Breast epithelium (tissue), 4 donors: ENCODE data around the gene EPHB3. TPM values are rescaled to one million over a fixed set of nuclear protein-coding genes. Genes with fewer than 3 reads are reported as not detected.

Experiments
- DNase-seq, 2 donors: peaks; one replicate each; pipeline ENCODE4 v3.0.0-alpha.2; 2019; ENCODE audit warnings: low spot score in 2 of 2
- H3K27ac ChIP-seq, 2 donors: fragments of 200-600 bp; sonication (generic) in 1 of 2; one replicate each; pipeline ENCODE4 v1.5.1; 2016 to 2019; ENCODE audit warnings: mild to moderate bottlenecking in 1 of 2
- H3K27me3 ChIP-seq, 2 donors: fragments of 200-600 bp; sonication (generic) in 1 of 2; one replicate each; pipeline versions ENCODE4 v1.5.1 to v1.6.0; 2017 to 2019; ENCODE audit warnings: control low read depth in 1 of 2, mild to moderate bottlenecking in 1 of 2
- H3K36me3 ChIP-seq: fragments of 200-600 bp; one replicate; pipeline ENCODE4 v1.5.1; 2019
- H3K4me1 ChIP-seq, 2 donors: fragments of 200-600 bp; sonication (generic); one replicate each; pipeline ENCODE4 v1.5.1; 2016 to 2019; ENCODE audit warnings: control low read depth in 1 of 2
- H3K4me3 ChIP-seq, 3 donors: fragments of 200-600 bp; sonication (generic); 1 replicate in 2 of 3; 2 replicates in 1 of 3; pipeline ENCODE4 v1.5.1; 2016 to 2019; ENCODE audit warnings: mild to moderate bottlenecking in 3 of 3, moderate library complexity in 2 of 3
- H3K9me3 ChIP-seq, 2 donors: fragments of 200-600 bp; sonication (generic) in 1 of 2; one replicate each; pipeline ENCODE4 v1.5.1; 2016 to 2019; ENCODE audit warnings: control low read depth in 1 of 2
- POLR2A ChIP-seq: fragments of 450-650 bp; IDR thresholded peaks from one replicate; pipeline ENCODE4 v1.6.1; 2016; ENCODE audit warnings: antibody characterized with exemption, mild to moderate bottlenecking, moderate library complexity
- POLR2AphosphoS5 ChIP-seq, 3 donors: sonication (generic); formaldehyde crosslinking; IDR thresholded peaks; one replicate each; pipeline ENCODE4 v1.6.1; 2017; ENCODE audit warnings: antibody characterized with exemption in 3 of 3
- intact Hi-C: fragments of 100-400 bp; cut with DNase I; formaldehyde crosslinking; loops from one replicate; pipeline ENCODE4 v1.15.1; 2023; ENCODE audit warnings: low total_unique reads
- total RNA-seq, 3 donors: library from RNA; depleted of rRNA; stranded (reverse); fragments of >200 nt; gene quantifications; one replicate each; pipeline ENCODE4 v1.1.0, GENCODE V29; 2016
- TF ChIP-seq, protein P1 (sequence below), 3 donors: fragments of 450-650 bp; IDR thresholded peaks; one replicate each; pipeline ENCODE4 v1.5.1; 2016 to 2017; ENCODE audit warnings: antibody characterized with exemption in 3 of 3, mild to moderate bottlenecking in 3 of 3, moderate library complexity in 3 of 3

Gene EPHB3
- total RNA-seq, 3 donors from 2014 or later: 0.32 to 25.3 (median 7.9) TPM

DNA sequence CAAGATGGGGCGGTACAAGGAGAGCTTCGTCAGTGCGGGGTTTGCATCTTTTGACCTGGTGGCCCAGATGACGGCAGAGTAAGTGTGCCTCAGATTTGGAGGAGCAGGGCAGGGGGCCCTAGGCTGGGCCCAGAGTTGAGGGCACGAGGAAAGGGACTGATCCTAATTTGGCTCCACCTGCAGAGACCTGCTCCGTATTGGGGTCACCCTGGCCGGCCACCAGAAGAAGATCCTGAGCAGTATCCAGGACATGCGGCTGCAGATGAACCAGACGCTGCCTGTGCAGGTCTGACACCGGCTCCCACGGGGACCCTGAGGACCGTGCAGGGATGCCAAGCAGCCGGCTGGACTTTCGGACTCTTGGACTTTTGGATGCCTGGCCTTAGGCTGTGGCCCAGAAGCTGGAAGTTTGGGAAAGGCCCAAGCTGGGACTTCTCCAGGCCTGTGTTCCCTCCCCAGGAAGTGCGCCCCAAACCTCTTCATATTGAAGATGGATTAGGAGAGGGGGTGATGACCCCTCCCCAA lies 19.8 kb downstream of the EPHB3 start:
- no peak overlapping the region for H3K4me3 ChIP-seq
- H3K36me3 ChIP-seq: no peaks in the 10 kb centered on the region
- intact Hi-C loops: no loop called here
- no peaks in the 10 kb centered on the region for H3K27me3 ChIP-seq
- H3K27ac ChIP-seq: peak overlapping the region; percentile 21 to 89
- H3K4me1 ChIP-seq: peaks cover 5 to 27% of the 10 kb centered on the region in 2 donors
- TF ChIP-seq, protein P1, sequence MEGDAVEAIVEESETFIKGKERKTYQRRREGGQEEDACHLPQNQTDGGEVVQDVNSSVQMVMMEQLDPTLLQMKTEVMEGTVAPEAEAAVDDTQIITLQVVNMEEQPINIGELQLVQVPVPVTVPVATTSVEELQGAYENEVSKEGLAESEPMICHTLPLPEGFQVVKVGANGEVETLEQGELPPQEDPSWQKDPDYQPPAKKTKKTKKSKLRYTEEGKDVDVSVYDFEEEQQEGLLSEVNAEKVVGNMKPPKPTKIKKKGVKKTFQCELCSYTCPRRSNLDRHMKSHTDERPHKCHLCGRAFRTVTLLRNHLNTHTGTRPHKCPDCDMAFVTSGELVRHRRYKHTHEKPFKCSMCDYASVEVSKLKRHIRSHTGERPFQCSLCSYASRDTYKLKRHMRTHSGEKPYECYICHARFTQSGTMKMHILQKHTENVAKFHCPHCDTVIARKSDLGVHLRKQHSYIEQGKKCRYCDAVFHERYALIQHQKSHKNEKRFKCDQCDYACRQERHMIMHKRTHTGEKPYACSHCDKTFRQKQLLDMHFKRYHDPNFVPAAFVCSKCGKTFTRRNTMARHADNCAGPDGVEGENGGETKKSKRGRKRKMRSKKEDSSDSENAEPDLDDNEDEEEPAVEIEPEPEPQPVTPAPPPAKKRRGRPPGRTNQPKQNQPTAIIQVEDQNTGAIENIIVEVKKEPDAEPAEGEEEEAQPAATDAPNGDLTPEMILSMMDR (IDR thresholded peaks at IDR 0.05): no peak
- TF ChIP-seq POLR2A (no peak), POLR2AphosphoS5 (IDR thresholded peaks at IDR 0.05) (no peak)
- no peaks in the 10 kb centered on the region for H3K9me3 ChIP-seq
- DNase-seq: no peak

- Histone ChIP-seq H3K4me3 (peak overlapping the region; percentile 51 to 70 (median 57)), H3K27me3 (no peaks in the 10 kb centered on the region), H3K9me3 (no peaks in the 10 kb centered on the region), H3K4me1 (peaks cover 5 to 22% of the 10 kb centered on the region in 2 donors), H3K36me3 (no peaks in the 10 kb centered on the region), H3K27ac (peak overlapping the region; percentile 72 to 88)
- TF ChIP-seq, protein P1 (IDR thresholded peaks at IDR 0.05): no peak
- TF ChIP-seq POLR2A: no peak
- TF ChIP-seq POLR2AphosphoS5 (IDR thresholded peaks at IDR 0.05): no peak
- intact Hi-C loops: no loop called here
- no peak for DNase-seq
Observed at GRCh38 chr3:184582646-184583577, 21.3 kb downstream of the EPHB3 start.

GRCh38 chr3:184583578-184584451 lies 22.2 kb downstream of the EPHB3 start:
- Histone ChIP-seq H3K36me3 (no peaks in the 10 kb centered on the region), H3K4me3 (peak overlapping the region; percentile 51 to 70 (median 57)), H3K4me1 (peaks cover 5 to 15% of the 10 kb centered on the region in 2 donors), H3K27me3 (no peaks in the 10 kb centered on the region), H3K9me3 (no peaks in the 10 kb centered on the region), H3K27ac (peak overlapping the region; percentile 72 to 88)
- intact Hi-C loops: no loop called here
- TF ChIP-seq POLR2A: no peak
- TF ChIP-seq POLR2AphosphoS5 (IDR thresholded peaks at IDR 0.05): no peak
- TF ChIP-seq, protein P1 (IDR thresholded peaks at IDR 0.05): no peak
- DNase-seq: no peak

GRCh38 chr3:184584464-184584891 lies 22.9 kb downstream of the EPHB3 start:
- peak overlapping the region; percentile 72 to 88 for H3K27ac ChIP-seq
- no peak for TF ChIP-seq POLR2A
- TF ChIP-seq, protein P1 (IDR thresholded peaks at IDR 0.05): no peak
- no peak for TF ChIP-seq POLR2AphosphoS5 (IDR thresholded peaks at IDR 0.05)
- intact Hi-C loops: no loop called here

More at GRCh38 chr3:184584464-184584891, 22.9 kb downstream of the EPHB3 start:
- DNase-seq: no peak
- Histone ChIP-seq H3K4me1 (peaks cover 5 to 15% of the 10 kb centered on the region in 2 donors), H3K9me3 (no peaks in the 10 kb centered on the region), H3K4me3 (no peak overlapping the region), H3K36me3 (no peaks in the 10 kb centered on the region), H3K27me3 (no peaks in the 10 kb centered on the region)
